ENCODE measurements around the gene SMC6. TPM values are rescaled to one million over a fixed set of nuclear protein-coding genes. Genes with fewer than 3 reads are reported as not detected.

The SMC6 gene
- total RNA-seq, 1 donor: 3.8 TPM

DNA sequence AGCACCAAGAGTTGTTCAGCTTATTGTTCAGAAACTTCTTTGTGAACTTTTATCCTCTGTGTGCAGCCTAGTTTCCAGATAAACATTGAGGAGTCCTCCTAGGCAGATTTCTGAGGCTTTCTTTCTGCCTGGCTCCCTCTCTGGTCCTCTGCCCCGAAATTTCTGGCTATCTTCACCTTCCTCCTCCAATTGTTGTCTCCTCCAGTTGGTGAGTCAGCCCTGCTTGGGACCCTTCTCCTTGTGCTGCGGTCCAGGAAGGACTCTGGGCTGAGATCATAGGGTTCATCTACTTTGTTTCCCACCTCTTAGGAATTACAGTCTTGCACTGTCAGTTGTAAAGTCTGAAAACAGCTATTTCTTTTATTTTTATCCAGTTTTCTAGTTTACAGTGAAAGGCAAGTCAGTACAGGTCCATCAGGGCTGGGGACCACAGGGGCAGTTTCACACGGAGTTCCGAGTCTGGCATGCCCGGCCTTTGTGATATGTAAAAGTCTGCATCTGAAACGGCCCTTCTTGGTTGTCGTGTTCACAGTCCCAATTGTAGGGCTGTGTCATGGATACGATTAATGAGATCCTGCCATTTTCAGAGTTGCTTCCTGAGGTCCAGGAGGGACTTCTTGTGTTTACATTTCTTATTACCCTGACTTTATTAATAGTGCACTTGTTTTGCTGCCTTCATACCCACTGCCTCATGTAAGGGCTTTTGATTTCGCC, 100.8 kb downstream of the SMC6 start:
- no peak for DNase-seq (ENCODE audit: low read depth in 2 of 3, low spot score in 2 of 3)

DNA sequence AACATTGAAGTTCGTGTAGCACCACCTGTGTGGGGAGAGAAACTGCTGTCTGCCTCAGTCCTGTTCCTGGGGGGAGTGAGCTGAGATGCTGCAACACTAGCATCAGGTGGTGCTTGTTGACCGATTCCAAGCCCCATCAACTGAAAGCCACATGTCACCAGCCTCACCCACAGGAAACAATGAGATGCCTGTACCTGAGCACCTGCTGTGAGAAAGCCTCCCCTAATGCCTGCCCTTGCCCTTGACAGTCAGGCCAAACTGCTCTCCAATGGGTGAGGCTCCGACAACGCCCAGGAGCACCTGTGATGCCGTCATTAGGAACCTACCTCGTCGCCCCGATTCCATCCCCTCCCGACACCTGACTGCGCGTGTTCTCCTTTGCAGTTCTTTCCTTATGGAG, 104.6 kb downstream of the SMC6 start:
- DNase-seq (ENCODE audit: low read depth in 2 of 3, low spot score in 2 of 3): no peak

DNA sequence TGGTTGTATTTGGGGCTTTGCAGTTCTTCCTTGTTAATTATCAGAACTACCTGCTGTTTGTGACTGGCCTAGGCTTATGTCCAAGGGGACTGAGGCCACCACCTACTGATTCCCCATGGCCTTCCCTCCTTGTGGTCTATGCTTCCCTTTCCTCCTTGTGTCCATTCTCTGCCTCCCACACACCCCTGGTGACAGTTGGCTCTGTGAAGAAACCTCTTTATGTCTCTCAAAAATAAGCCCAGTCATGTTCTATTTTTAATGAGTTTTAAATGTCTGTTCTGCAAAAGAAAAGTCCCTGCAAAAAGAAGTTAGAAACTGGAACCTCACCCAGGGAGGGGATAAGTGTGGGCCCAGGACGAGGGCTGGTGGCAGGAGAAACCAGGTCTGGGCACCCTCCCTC, 105.0 kb downstream of the SMC6 start:
- DNase-seq (ENCODE audit: low read depth in 2 of 3, low spot score in 2 of 3): no peak

DNA sequence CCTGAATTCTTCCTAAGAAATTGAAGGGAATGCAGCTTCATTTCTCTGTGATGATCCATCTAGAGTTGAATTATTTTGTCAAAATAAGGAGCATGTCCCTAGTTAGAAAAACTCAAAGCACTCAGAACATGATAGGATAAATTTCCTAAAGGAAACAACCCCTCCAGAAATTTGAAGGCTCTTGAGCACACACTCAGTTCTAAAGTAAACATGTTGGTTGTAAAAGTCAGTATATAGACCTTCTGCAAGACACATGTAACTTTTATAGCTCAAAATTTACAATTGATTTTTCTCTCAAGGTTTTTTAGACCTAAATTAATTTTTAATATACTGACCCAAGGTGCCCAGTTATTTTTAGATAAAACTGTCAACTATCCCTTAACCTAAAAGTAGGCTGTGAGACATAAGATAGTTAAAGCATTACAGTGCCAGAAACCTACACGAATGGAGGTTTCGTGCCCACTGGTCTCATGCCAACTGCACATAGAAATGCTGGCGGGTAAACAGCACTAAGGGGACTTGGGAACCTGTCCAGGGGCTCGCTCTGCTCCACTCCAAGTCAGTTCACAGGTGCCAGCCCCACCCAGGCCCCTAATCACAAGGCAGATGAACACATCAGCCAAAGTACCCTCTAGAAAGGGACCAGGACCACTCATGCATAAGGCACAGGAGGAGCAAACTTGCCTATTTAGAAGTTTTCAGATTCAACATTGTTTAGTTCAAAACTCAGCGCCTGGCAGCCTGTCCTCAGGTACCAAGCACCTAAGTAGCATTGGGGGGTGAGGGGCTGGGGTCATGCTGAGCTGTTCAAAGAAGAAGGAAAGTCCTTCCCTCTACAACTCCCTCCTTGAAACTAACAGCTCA, 106.5 kb downstream of the SMC6 start:
- no peak for DNase-seq (ENCODE audit: low read depth in 2 of 3, low spot score in 2 of 3)

DNA sequence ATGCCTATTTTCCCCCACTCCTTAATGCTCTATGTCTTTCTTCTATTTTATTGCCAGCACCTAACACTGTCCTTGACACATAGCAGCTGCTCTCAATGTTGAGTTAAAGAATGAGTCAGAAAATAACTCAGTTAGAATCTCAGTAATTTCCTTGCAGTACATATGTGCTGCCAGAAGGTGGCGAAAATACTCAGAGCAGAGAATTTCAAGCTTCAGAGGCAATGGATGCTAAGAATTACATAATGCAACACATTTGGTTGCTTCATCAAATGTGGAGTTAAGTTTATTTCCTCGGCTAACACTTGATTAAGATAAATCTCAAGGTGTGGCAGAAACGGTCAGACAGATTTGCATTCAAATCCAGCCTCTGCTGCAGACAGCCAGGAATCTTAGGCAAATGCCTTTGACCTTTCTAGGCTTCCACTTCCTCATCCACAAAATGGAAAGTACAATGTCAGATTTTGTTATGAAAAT, 107.5 kb downstream of the SMC6 start:
- DNase-seq (ENCODE audit: low read depth in 2 of 3, low spot score in 2 of 3): peak in 2 of 3 donors; percentile 47 to 69

DNA sequence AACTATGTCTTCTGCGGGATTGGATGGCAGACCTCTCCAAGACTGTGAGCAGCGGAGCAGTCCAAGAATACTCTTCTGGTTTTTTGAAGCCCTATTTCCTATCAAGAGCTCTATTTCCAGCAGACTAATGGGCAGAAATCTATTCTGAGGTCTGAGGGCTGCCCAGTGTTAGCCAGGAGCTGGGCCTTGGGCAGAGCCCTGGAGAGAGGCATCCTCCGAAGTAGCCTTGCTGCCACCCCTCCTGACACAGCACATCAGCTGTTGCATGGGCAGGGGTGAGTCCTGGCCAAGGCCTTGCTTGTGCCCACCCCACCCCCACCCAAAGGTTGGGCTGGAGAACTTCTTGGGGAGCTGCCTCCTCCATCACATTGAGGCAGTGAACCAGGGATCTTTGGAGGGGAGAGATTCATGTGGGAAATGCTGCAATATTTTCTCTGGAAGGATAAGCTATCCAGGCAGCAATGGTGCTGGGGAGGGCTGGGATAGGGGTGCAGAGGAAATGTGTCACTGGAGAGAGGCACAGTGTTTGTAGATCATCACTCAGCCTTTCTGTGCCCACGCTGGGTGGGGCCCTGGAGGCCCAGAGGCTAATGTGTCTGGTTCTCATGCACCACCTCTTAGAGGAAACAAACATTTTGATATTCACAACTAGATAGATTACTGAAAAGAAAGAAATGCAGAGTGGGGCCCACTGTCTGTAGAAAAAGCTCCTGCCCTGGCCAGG, 108.5 kb downstream of the SMC6 start:
- DNase-seq (ENCODE audit: low read depth in 2 of 3, low spot score in 2 of 3): no peak

DNA sequence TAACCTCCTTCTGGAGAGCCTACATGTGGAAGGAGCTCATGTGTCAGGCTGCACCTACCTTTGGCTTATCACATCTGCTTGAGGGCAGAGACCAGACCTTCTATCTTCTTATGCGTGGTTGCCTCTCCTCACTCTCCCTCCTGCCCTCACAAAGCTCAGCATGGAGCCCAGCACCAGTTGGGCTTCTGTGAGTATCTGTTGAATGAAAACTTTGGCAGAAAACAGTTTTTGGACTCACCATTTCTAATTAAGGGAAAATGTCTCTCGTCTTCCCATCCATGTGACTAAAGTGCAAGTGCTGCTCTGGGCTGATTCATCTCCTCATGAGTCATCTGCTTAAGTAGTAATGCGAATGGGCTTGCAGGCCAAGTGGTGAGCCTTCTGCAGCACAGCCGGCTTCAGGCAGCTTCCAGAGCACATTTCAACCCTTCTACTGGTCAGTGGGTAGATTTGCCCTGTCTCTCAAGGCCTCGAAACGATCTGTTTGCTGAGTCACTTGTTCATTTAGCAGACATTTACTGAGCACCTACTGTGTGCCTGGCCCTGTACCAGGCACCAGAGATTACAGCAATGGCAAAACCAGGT, 110.5 kb downstream of the SMC6 start:
- DNase-seq (ENCODE audit: low read depth in 2 of 3, low spot score in 2 of 3): no peak

DNA sequence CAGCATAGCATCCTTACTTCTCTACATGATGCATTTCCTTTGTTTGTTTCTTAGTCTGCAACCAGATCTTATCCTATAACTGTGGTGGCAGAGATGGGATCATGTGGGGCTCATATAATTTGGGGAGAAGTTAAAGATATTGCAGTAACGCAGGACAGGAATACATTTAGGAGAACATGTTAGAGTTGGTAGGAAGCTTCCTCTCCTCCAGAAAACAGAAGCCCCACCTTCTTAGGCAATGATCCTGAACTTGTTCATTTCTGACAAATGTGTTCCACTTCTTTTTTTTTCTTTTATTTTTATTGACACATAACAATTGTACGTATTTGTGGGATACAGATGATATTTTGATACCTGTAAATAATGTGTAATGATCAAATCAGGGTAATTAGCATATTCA, 113.2 kb downstream of the SMC6 start:
- DNase-seq (ENCODE audit: low read depth in 2 of 3, low spot score in 2 of 3): no peak

DNA sequence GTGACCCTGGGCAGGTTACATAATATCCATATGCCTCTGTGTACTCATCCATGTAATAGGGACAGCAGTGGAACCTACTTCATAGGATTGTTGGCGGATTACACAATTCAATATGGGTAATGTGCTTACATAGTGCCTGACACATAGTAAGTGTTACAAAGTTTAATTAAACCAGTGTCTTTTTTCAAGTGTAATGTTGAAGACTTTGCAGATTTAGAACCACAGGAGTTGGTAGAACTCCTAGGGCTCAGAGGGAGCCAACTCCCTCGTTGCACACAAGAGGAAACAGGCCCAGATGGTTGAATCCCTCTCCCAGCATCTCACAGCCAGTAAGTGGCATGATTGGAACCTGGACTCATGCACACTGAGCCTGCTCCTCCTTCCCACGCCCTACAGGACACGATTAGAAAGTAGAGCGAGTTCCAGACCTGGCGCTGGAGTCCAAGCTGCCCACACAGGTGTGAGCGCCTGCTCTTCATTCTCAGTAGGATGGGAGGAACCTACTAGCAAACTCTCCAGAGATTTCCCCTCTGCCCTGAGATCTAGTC, 115.3 kb downstream of the SMC6 start:
- DNase-seq (ENCODE audit: low read depth in 2 of 3, low spot score in 2 of 3): no peak

DNA sequence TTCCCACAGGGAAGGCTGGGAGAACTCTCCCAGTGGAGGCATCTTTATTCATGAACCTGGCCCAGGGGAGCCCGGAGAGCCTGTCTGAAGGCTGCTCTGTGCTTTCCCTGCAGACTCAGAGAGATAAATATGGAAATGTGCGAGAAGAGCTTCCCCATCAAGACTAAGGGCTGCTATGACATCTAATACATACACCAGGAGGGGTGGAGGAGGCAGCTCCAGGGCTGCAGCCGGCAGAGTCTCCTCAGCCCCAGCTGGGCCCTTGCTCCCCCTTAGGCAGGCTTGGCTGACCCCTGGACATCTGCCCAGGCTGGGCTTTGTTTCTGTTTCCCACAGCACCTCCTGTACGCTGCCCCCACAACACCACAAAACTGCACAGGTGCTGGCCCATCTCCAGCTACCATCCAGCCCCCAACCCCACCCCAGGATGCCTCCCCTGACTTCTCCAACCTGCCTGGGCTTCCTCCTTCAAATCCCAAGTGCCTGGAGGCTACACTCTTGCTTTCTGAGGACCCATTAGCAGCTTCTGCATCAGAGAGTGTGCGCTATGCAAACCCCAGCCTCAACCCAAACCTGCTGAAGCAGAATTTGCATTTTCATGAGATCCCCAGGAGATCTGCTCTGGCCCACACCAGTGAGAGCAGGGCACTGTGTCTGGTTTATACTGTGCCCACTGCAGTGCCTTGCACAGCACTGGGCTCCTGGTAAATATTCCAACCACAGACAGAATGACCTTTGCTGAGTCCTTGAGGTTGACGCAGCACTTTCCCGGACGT, 116.3 kb downstream of the SMC6 start:
- no peak for DNase-seq (ENCODE audit: low read depth in 2 of 3, low spot score in 2 of 3)

DNA sequence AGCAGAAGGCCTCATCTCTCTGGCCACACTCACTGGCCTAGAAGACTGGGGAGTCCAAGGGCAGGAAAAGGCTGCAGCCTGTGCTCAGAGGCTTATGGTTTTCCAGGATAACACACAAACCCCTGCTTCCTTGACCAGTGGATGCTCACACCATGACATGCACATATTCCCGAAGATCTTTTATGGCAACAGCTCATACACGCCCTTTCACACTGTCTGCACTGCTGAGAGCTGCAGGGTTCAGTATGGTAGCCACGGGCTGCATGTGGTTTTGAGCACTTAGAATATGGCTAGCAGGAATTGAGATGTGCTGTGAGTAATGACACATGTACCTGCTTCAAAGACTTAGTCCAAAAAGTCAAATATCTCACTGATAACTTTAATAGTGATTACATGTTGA, 117.4 kb downstream of the SMC6 start:
- no peak for DNase-seq (ENCODE audit: low read depth in 2 of 3, low spot score in 2 of 3)

DNA sequence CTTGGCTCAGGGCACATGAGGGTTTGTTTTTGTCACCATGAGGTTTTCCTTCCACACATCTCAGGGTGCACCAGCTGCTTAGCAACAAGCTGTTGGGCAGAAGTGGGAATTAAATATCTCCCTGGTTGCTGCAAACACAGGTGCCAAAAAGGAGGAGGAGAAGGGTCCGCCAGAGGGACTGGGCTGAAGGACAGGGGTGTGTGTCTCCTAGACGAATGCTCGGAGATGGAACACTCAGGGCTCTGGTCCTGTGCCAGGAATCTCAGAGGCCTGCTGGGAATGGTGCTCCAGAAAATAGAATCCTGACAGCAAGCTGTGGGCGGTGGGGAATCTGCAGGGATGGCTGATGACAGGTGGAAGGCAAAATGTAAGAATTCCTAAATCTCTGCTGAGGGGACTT, 118.6 kb downstream of the SMC6 start:
- DNase-seq (ENCODE audit: low read depth in 2 of 3, low spot score in 2 of 3): no peak

DNA sequence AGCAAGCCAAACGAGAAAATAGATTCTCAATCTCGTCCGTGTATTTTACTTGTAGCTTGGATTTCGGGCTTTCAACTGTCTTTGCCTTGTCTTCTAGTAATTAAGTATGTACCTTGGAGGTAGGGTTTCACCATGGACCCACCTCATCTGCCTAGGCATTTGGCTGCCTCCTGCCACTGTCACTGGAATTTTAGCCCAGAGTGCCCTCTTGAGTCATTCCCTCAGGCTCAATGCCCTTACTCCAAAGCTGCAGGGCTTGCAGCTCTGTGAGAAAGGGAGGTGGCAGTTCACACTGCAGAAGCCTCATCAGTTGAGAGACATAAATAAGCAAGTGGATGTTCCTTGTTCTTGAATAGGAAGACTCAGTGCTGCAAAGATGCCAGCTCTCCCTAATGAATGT, 123.5 kb downstream of the SMC6 start:
- no peak for DNase-seq (ENCODE audit: low read depth in 2 of 3, low spot score in 2 of 3)

DNA sequence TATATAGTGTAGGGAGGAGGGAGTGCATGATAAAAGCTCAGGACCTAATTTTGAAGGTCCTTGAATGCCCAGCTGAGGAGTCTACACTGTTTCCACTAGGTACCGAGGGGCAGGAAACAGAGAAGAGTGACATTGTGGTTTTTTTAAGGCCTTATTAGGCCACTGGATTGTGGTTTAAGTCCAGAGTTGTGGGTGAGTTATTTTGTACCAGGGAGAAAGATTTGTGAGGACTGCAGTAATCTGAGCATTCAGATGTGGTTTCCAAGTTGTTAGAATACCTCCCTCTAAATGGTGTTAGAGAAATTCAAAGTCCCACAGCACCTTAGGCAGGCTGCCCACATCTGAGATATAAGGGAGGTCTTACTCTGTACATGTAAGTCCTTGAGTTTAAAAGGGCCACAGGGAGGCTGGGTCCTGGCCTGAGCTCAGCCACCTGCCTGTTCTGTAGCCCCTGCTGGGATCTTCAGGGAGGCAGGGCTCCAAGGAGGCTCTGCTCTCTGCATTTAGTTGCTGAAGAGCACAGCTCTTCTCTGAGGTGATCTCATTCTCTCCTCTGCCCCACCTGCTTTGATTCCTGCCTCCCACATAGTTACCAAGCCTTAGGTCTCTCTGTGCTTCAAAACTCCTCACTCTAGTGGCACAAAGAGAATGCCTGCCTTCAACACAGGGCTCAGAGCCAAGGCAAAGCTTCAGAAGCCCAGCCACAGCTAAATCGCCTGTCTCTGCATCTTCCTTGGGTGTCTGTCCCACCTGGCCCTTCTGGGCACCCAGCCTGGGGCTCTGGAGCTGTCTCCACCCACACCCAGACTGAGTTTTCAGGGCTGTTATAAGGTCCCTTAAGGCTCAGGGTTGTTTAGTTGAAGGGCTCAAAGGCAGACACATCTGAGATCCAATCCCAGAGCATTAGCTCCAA, 125.0 kb downstream of the SMC6 start:
- no peak for DNase-seq (ENCODE audit: low read depth in 2 of 3, low spot score in 2 of 3)

DNA sequence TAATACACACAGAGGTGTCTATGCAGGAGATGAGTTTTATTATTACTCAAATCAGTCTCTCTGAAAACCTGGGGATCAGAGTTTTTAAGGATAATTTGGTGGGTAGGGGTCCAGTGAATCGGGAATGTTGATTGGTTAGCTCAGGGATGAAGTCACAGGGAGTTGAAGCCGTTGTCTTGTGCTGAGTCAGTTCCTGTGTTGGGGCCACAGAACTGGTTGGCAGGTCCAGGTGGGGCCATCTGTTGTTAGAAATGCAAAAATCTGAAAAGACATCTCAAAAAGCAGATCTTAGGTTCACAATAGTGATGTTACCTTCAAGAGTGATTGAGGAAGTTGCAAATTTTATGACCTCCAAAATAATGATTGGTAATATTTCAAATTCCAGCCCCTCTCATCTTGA, 126.2 kb downstream of the SMC6 start:
- DNase-seq (ENCODE audit: low read depth in 2 of 3, low spot score in 2 of 3): peak in 1 of 3 donors; percentile 13

DNA sequence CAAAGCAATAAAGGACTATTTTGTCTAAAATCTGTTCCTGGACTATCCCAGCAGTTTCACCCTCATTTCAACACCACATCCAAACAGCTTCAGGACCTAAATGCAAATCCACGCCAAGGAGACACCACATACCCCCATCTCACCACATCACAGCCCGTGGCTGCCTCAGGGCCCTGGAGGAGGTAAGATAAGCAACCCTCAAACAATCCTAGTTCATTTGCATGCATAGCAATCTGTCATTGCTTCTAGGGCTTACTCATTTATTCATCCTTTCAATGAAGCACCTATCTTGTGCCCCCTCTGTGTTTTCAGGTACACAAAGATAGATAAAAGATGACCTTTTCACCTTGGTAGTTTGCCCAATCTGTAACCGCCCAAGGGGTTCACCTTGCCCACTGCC, 126.6 kb downstream of the SMC6 start:
- no peak for DNase-seq (ENCODE audit: low read depth in 2 of 3, low spot score in 2 of 3)

DNA sequence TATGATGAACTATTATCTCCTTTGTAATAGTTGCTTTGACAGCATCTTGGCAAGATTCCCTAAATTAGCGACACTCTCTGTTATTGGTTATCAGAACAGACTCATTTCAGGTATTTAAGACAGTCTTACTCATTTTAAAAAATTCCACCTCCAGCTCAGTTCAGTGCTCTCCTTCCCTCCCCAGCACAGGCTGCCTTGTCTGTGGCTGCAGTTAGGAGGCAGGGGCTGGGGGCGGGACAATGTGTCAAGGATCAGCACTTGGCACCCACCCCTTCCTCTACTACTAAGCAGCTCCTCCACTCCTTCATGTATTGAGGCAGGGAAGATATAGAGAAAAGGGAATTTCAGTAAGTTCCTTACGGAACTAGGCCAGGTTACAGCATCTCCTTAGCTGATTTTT, 128.2 kb downstream of the SMC6 start:
- no peak for DNase-seq (ENCODE audit: low read depth in 2 of 3, low spot score in 2 of 3)

DNA sequence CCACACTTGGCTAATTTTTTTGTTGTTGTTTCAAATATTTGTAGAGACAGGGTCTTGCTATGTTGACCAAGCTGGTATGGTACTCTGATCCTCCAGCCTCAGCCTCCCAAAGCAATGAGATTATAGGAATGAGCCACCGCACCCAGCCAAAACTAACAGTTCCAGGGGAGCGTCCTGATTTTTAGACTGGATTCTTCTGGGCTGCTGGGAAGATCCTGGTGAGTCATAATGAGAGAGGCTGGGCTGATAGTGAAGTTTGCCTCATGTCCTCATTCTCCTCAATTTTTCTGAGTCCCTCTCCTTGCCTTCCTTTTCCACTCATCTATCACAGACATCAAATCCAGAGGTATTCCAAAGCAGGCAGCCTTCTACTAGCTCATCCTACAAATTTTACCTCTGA, 131.8 kb downstream of the SMC6 start:
- DNase-seq (ENCODE audit: low read depth in 2 of 3, low spot score in 2 of 3): no peak

DNA sequence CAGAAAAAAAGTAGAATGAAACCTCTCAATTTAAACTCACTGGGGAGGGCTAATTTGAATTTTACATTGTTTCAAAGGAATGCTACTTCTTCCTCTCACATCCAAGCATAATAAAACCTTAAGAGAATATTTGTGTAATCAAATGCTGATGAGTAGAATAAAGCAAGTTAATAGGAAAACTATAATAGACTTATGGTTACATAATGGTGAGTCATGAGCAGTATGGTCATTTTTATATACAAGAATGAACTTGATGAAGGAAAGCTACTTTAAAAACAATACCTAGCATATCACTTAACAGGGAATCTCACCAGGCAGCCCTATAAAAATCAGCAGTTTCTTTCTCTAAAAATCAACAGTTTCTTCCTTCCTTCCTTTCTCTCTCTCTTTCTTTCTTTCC, 132.8 kb downstream of the SMC6 start:
- no peak for DNase-seq (ENCODE audit: low read depth in 2 of 3, low spot score in 2 of 3)

Data from hematopoietic multipotent progenitor cell (in vitro differentiated cells).